HG02623 (cell line): ENCODE results near the gene LRRTM4.
"Not testable (repeated sequence)": the region's sequence is repeated elsewhere in the genome, so short reads cannot be mapped to it uniquely, and the experiment has no call there.

Experiments
- ATAC-seq: cut with Tn5 transposase; IDR thresholded peaks from one replicate; pipeline ENCODE4 v1.9.1; 2021; ENCODE audit warnings: moderate library complexity; ENCODE audit not compliant: unreplicated experiment

The LRRTM4 gene

DNA sequence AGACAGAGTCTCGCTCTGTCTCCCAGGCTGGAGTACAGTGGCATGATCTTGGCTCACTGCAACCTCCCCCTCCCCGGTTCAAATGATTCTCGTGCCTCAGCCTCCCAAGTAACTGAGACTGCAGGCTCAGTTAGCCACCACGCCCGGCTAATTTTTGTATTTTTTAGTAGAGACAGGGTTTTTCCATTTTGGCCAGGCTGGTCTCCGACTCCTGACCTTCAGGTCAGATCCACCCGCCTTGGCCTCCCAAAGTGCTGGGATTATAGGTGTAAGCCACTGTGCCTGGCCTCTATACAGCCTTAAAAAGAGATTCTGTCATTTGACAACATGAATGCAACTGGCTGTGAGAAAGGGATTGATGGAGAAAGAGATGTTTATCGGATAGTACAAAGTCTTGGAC, 426.7 kb downstream of the LRRTM4 start:
- not testable (repeated sequence) for ATAC-seq

DNA sequence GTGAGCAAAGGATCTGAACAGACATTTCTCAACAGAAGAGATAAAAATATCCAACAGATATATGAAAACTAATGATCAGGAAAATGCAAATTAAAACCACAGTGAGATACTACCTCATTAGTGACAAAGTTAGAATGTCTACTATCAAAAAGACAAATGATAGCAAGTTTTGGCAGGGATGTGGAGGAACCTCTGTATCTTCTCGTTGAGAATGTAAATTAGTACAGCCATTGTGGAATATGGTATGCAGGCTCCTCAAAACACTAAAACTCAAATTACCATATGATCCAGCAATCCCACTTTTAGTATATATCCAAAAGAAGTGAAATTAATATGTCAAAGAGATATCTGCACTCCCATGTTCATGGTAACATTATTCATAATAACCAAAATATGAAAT, 427.1 kb downstream of the LRRTM4 start:
- ATAC-seq, result no peak

DNA sequence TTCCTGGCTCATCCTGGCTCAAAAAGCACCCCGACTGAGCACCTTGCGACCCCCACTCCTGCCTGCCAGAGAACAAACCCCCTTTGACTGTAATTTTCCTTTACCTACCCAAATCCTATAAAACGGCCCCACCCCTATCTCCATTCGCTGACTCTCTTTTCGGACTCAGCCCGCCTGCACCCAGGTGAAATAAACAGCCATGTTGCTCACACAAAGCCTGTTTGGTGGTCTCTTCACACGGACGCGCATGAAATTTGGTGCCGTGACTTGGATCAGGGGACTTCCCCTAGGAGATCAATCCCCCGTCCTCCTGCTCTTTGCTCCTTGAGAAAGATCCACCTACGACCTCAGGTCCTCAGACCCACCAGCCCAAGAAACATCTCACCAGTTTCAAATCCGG, 433.8 kb downstream of the LRRTM4 start:
- ATAC-seq, result not testable (repeated sequence)

DNA sequence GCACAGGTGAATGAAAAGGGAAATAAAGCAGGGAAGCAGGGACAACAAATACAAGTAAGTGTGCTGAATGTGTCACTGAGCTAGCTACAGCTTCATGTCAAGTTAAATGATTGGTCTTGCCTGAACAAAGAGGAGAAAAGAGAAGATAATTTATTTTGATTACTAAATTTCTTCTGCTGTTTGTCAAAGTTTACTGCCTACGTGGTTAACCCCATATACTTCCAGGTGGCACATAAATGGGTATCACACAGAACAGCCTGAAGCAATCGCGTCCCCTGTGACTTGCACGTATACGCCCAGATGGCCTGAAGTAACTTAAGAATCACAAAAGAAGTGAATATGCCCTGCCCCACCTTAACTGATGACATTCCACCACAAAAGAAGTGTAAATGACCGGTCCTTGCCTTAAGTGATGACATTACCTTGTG, 434.2 kb downstream of the LRRTM4 start:
- no peak for ATAC-seq

DNA sequence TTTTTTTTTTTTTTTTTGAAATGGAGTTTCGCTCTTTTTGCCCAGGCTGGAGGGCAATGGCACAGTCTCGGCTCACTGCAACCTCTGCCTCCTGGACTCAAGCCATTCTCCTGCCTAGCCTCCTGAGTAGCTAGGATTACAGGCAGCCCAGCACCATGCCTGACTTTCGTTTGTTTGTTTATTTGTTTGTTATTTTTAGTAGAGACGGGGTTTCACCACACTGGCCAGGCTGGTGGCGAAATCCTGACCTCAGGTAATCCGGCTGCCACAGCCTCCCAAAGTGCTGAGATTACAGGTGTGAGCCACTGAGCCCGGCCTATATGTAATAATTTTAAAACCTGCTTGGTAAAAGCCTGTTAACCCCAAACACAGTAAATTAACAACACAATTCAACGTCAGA, 435.7 kb downstream of the LRRTM4 start:
- ATAC-seq, result no peak

DNA sequence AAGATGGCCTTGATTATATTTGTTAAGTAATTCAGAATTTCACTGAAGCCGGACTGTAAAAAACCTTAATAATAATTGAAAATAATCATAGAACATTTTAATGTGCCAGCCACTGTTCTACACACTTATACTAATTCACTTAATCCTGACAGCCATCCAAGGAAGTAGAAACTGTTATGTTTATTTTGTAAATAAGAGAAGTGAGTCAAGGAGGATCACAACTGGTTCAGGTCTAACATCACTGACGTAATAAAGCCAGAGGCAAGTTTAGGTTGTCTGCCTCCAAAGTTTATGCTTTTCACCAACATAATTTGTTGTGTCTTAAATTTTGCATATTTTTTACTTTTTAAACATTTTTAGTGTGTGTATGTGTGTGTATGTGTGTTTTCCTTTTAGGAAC, 436.1 kb downstream of the LRRTM4 start:
- ATAC-seq, result no peak

DNA sequence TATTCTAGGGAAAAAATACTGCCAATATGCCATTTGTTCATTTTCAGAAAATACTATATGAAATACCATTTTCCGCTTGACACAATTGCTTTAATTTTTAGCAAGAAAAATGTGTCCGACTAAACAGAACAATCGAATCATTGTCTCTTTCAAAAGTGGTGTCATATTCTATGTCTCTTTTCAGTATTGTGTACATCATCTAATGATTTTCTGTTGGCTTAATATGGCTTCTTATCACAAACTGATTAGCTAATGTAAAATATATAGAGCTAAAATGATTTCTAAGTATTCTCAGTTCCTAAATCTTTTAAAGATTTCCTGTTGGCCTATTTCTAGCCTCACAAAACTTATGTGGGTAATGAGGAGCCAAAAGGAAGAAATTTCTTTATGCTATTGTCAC, 436.6 kb downstream of the LRRTM4 start:
- ATAC-seq, result no peak

DNA sequence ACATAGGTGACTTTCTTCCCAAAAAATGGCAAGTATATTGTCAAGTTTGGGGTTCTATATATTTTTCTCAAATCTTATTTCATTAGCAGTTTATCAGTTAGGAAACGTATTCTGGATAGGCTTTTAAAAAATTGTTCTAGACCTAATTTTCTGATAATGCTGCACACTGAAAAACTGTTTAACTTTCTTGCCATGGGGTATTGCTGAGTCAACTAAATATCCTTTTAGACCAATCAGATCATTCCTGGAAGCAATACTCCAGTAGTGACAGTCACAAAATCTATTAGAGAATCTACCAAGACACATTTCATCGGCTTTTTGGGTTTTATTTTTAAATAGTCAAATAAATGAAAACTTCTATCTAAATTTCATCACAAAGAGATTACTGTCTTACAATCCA, 440.6 kb downstream of the LRRTM4 start:
- no peak for ATAC-seq

DNA sequence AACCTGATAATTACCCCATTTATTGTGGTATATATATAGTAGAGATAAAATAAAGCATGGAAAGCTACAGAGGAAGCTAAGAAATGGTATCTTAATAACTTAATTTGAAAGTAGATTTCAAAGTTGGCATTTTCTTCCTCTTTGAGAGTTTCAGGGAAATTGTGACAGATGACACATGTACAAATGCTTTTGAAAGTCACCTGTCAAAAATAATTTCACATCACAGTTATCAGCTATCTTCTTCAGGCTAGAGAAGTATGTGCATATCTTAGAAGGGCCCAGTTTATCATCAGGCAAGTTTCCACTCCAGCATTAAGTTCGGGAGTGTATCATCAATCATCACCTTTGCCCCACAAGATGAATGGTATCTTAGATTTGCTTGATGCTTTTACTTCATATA, 457.9 kb downstream of the LRRTM4 start:
- ATAC-seq, result no peak

DNA sequence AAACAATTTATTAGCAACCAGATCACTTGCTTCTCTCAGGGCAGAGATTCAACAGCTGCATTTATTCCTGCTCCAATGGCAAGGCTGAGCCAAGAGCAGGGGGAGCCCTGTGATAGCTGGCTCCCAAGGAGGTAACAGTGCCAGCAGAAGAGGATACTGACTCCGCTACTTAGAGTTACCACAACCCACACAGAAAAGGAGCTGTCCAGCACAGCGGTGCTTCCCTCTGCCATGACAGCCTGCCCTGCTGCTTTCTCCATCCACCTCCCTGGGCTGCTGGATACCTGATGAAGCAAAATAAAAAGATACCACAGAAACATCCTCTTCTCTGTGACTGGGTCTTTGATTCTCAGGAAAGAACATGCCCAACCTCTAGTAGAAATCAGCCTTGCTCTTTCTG, 467.2 kb downstream of the LRRTM4 start:
- no peak for ATAC-seq

DNA sequence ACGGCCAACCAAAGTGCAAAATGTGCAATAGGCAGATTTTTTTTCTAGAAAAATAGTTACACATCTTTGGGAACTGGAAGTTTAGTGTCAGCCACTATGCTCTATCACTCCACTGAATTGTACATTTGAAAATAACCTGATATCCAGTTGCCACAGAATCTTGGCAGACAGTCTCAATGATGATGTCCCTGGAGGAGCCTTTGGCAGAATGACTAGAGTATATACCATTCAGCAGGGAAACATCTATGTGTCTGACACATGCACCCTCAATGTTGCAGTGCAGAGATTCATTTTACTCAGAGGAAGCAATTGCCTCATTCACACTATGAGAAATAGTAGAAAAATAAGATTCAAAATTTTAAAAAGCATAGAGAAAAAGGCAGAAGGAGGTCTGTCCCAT, 475.8 kb downstream of the LRRTM4 start:
- ATAC-seq, result no peak

DNA sequence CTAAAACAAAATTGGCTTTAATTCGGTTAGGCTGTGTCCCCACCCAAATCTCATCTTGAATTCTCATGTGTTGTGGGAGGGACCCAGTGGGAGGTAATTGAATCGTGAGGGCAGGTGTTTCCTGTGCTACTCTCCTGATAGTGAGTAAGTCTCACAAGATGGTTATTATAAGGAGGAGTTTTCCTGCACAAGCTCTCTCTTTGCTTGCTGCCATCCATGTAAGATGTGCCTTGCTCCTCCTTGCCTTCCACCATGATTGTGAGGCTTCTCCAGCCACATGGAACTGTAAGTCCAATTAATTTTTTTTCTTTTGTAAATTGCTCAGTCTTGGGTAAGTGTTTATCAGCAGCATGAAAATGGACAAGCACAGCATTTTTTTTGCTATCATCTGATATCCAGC, 476.7 kb downstream of the LRRTM4 start:
- ATAC-seq, result not testable (repeated sequence)

DNA sequence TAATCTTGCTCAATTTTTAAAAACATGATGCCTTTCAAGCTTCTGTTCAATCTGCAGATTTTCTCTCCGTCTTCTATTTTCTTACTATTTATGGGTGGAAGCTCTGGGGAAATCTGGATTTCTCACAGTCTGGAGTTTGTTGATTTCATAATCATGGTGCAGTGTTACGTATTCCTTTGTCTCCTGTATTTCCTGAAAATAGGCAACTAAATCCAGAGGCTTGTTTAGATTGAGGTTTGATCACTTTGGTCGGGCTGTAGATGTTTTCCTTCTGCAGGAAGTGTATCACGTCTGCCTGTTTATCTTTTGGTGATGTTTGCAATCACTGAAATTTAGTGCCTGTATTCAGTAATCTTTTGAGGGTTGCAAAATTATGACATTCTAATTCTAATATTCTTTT, 487.7 kb downstream of the LRRTM4 start:
- no peak for ATAC-seq

DNA sequence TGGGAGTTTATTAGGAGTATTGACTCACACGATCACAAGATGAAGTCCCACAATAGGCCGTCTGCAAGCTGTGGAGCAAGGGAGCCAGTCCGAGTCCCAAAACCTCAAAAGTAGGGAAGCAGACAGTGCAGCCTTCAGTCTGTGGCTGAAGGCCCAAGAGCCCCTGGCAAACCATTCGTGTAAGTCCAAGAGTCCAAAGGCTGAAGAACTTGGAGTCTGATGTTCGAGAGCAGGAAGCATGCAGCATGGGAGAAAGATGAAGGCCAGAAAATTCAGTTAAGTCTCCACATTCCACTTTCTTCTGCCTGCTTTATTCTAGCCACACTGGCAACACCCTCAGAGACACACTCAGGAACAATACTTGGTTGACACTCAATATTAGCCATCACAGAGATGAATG, 492.9 kb downstream of the LRRTM4 start:
- not testable (repeated sequence) for ATAC-seq

DNA sequence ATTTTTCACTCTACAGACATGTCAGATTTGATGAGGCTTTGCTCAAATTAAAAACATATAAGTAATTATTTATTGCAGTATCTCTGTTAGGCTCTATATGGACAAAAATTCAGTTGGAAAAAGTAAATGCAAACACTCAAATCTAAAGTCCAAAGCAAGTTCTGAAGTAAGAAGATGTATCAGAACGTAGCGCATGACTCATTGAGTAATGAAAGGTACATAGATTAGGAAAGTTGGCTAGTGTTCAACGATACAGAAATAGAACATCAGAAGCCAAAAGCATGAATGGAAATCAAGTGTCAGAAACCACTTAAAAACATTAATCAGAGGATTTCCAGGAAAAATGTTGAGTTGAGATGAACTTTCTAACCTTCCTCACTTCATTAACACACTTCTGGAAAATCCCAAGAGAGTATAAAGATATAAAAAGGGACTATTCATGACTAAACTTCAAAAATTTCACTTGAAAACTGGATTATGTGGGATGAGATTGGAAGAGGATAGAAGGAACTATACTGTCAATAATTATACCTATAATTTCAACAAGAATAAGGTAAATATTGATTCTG, 494.1 kb downstream of the LRRTM4 start:
- ATAC-seq, result no peak

DNA sequence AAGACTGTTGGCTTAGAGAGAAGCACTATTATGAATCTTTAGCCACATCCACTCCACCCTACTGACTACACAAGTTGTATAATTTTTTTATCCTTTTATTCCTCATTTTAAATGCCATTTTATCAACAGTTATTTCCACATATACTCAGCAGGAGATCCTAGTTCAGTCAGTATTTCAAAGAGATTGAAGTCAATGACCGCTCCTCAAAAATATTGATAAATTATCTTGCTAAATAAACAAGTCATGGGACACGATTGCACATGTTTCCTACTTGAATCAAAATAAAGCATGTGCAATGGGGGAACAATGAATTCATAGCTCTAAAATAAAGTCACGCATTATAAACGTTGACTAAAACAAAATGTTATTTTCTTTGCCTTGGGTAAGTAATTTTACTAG, 496.5 kb downstream of the LRRTM4 start:
- no peak for ATAC-seq

DNA sequence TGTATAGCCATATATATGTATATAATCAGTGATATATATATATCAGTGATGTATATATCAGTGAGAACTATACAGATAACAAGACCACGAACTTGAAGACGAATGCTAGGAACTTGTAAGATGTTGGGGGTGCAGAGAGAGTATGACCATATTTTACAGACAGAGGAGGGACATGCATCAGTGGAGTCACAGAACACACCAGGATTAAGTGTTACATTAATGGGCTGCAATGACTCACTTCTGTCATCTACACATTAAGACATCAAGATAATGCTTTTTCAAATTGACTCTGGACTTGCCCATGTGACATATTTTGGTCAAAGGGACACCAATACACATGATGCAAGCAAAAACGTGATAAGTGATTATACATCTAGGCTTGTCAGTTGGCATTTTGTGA, 501.0 kb downstream of the LRRTM4 start:
- ATAC-seq, result no peak

DNA sequence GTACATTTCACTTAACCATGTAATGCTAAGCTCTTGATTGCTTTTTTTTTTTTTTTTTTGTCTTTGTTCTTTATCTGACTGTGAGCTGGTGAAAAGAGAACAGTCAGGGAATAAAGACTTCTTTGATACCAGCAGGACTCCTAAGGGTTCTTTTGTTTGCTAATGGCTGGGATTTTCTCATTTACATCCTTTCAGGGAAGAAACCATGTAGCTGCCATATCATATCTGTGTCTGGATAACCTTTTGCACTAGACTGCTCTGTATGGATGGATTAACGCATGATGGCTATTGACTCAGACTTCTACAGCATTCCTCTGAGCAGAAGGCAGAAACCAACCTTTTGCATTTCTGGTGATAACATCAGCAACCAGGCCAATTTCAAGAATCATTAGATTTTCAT, 504.0 kb downstream of the LRRTM4 start:
- no peak for ATAC-seq

DNA sequence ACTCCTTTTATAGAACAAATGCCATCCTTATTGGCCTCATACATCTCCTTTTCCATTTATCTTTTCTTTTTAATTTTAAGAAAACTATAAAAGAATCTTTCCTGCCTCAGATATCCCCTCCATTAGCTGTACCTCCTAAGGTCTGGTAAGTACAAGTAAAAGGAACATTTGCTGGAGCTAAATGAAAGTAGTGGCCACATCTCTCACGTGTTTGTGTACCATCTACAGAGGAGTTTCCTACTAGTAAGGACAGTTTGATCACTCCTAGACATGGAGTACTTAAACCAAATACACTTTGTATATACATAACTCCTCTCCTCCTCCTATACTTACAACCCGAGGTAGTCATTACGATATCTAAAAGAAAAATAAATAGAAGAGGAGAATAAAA, 504.8 kb downstream of the LRRTM4 start:
- no peak for ATAC-seq

DNA sequence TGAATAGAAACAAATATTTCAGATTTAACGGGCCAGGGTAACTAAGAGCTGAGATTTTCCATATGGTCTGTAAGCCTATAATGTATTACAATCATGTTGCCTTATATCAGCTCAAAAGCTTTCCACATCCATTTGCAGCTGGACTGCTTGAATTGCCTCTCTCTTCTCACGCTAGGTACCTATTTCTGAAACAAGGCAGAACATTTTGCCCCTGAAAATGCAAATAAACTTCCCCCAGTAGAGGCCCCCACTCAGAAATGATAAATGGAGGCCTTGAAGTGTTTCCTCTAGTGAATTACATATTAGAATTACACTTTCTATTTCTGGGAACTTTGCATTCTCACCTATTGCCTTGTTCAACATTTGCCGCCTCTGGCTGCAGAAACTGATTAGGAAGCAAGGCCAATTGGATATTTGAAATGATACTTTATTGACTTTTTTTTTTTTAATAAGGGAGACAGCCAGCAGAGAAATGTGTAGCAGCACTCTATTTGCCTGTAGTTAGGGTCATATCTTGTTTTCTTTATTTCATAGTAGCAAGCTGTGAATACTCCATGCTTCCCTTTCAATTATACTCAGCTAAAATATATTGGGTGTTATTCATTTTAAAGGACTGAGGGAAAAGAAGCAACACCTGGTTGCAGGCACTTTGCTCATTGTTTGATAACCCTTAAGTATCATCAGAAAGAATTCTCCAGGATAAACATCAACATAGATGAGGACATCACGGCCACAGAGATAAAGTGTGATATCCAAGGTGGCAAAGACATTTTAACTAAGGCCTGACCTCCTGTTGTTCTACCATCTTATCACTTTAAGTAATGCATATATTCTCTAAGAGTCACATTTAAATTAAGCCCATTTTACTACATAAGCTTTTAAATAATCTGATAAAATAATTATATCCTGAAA, 505.5 kb downstream of the LRRTM4 start:
- no peak for ATAC-seq

DNA sequence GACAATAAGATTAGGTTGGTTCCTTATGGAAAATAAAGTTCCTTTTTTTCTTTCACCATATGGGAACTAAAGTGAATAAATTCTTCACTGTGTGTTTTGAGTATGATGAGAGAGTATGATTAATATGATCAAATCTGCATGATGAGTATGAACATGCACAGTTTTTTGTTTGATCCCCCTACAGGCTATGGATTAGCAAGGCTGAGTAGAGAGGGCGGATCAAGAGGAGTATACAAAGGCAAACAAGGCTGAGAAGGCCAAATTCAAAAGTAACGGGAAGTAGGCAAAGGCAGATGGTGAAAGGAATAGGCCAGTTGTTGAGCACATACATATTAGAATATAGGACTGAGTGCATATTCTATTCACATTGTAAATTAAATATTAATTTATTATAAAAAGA, 508.2 kb downstream of the LRRTM4 start:
- no peak for ATAC-seq

DNA sequence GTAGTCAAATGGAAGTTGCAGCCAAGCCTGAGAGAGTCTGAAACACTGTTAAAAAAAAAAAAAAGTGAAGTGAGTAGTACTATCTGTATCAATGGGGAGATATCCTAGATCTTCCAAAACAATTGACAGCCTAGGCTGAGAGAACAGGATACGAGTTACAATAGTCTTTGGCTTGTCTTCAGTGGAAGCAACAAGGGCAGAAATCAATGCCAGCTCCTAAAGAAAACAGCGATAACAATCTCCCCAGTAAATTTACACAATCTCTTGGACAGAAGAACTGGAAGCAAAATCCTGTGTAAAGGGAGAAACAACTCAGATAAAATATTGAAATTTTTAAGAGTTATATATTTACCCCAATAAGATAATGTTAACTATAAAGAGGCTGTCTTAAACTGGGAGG, 508.7 kb downstream of the LRRTM4 start:
- ATAC-seq, result no peak

DNA sequence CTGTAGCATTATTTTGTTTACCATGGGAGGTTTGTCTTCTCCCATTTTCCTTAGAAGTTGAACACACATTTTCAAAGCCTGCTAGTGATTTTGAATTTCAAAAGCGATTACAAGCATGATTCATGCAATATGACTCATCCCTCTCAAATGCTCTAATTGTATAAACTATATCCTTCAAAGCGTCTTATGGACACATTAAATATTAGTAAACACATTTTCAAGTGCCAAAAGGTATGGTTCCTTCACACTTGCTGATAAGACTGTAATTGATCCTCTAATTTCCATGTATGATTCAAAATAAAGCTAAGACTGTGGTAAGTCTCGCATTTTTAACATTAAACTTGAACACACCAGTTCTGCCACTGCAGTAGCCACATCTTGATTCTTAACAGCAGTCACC, 512.9 kb downstream of the LRRTM4 start:
- no peak for ATAC-seq
